Suprapubic skin (tissue), 4 donors: ENCODE data around the gene AGTR2. TPM values are rescaled to one million over a fixed set of nuclear protein-coding genes. Genes with fewer than 3 reads are reported as not detected.
"Not testable (repeated sequence)": the region's sequence is repeated elsewhere in the genome, so short reads cannot be mapped to it uniquely, and the experiment has no call there.

Experiments used
- DNase-seq, 2 donors: peaks; one replicate each; pipeline ENCODE4 v3.0.0-alpha.2; 2019; ENCODE audit warnings: low spot score in 2 of 2
- H3K27ac ChIP-seq: fragments of 200-600 bp; sonication (generic); one replicate; pipeline ENCODE4 v1.5.1; 2019
- H3K27me3 ChIP-seq: fragments of 200-600 bp; sonication (generic); one replicate; pipeline ENCODE4 v1.5.1; 2019
- H3K36me3 ChIP-seq: fragments of 200-600 bp; sonication (generic); one replicate; pipeline ENCODE4 v1.5.1; 2019
- H3K4me1 ChIP-seq: fragments of 200-600 bp; sonication (generic); one replicate; pipeline ENCODE4 v1.5.1; 2019
- H3K4me3 ChIP-seq: fragments of 200-600 bp; sonication (generic); one replicate; pipeline ENCODE4 v1.5.1; 2019; ENCODE audit warnings: mild to moderate bottlenecking
- H3K9me3 ChIP-seq: fragments of 200-600 bp; sonication (generic); one replicate; pipeline ENCODE4 v1.5.1; 2019
- CTCF ChIP-seq, 2 donors: fragments of 200-600 bp in 1 of 2; fragments of 450-650 bp in 1 of 2; sonication (generic) in 1 of 2; IDR thresholded peaks; one replicate each; pipeline ENCODE4 v1.5.1; 2016 to 2019; ENCODE audit warnings: antibody characterized with exemption in 2 of 2, mild to moderate bottlenecking in 1 of 2, moderate library complexity in 1 of 2
- EP300 ChIP-seq: sonication (generic); formaldehyde crosslinking; IDR thresholded peaks from one replicate; pipeline ENCODE4 v1.6.1; 2017; ENCODE audit warnings: antibody characterized with exemption
- POLR2A ChIP-seq, 2 donors: fragments of 450-650 bp; IDR thresholded peaks; one replicate each; pipeline ENCODE4 v1.6.1; 2017; ENCODE audit warnings: antibody characterized with exemption in 2 of 2, mild to moderate bottlenecking in 2 of 2, moderate library complexity in 2 of 2
- POLR2AphosphoS5 ChIP-seq, 3 donors: sonication (generic); formaldehyde crosslinking; IDR thresholded peaks; one replicate each; pipeline ENCODE4 v1.6.1; 2017; ENCODE audit warnings: antibody characterized with exemption in 3 of 3
- WGBS: methylation state at CpG from one replicate; pipeline ENCODE4 v1.1.5; 2018; 5-methylcytosine and 5-hydroxymethylcytosine counted together
- total RNA-seq, 4 donors: library from RNA; depleted of rRNA; stranded (reverse); fragments of >200 nt; gene quantifications; one replicate each; pipeline ENCODE4 v1.1.0, GENCODE V29; 2016

The AGTR2 gene
- not detected for total RNA-seq

- Histone ChIP-seq H3K4me1 (no peaks in the 10 kb centered on the region), H3K27ac (no peak within 1 kb of the TSS), H3K27me3 (no peaks in the 10 kb centered on the region), H3K36me3 (no peaks in the 10 kb centered on the region), H3K4me3 (no peak within 1 kb of the TSS), H3K9me3 (no peaks in the 10 kb centered on the region)
- TF ChIP-seq CTCF (IDR thresholded peaks at IDR 0.05) (no peak), POLR2A (IDR thresholded peaks at IDR 0.05) (no peak), EP300 (no peak), POLR2AphosphoS5 (IDR thresholded peaks at IDR 0.05) (no peak)
- DNase-seq = no peak
- WGBS = 51% methylated on average over 3 of the region's 3 CpGs
These were observed at the start of gene AGTR2 for GRCh38 chrX:116170511-116170910. Gene AGTR2, plus strand, starts transcription at chrX:116170744. Its CDS starts 1,537 bp downstream, at chrX:116172281.

GRCh38 chrX:116135277-116135676 lies 35.3 kb upstream of the AGTR2 start:
- WGBS = 73% methylated on average over 1 of the region's 1 CpG
- Histone ChIP-seq H3K9me3 (no peaks in the 10 kb centered on the region), H3K4me3 (no peak overlapping the region), H3K27me3 (no peaks in the 10 kb centered on the region), H3K4me1 (no peaks in the 10 kb centered on the region), H3K36me3 (no peaks in the 10 kb centered on the region), H3K27ac (no peak overlapping the region)
- DNase-seq = no peak
- no peak for TF ChIP-seq CTCF (IDR thresholded peaks at IDR 0.05)
- TF ChIP-seq POLR2A (IDR thresholded peaks at IDR 0.05) = no peak
- TF ChIP-seq EP300 = no peak
- TF ChIP-seq POLR2AphosphoS5 (IDR thresholded peaks at IDR 0.05) = no peak

GRCh38 chrX:116141270-116141669 lies 29.3 kb upstream of the AGTR2 start:
- not testable (repeated sequence) for H3K9me3 ChIP-seq, H3K4me1 ChIP-seq, H3K4me3 ChIP-seq, H3K27ac ChIP-seq, H3K27me3 ChIP-seq, H3K36me3 ChIP-seq, DNase-seq
- 88% methylated on average over 1 of the region's 1 CpG for WGBS

- TF ChIP-seq EP300 (no peak), POLR2A (IDR thresholded peaks at IDR 0.05) (no peak), POLR2AphosphoS5 (IDR thresholded peaks at IDR 0.05) (no peak), CTCF (IDR thresholded peaks at IDR 0.05) (no peak)
These were observed 27.6 kb upstream of the AGTR2 start for GRCh38 chrX:116142976-116143375.

GRCh38 chrX:116172976-116173375 lies 2.4 kb downstream of the AGTR2 start:
- Histone ChIP-seq H3K27me3 (no peaks in the 10 kb centered on the region), H3K4me1 (no peaks in the 10 kb centered on the region), H3K36me3 (no peaks in the 10 kb centered on the region), H3K9me3 (no peaks in the 10 kb centered on the region), H3K27ac (no peak overlapping the region), H3K4me3 (no peak overlapping the region)
- no peak for DNase-seq
- no peak for TF ChIP-seq CTCF (IDR thresholded peaks at IDR 0.05)
- TF ChIP-seq POLR2AphosphoS5 (IDR thresholded peaks at IDR 0.05) = no peak
- no peak for TF ChIP-seq EP300
- TF ChIP-seq POLR2A (IDR thresholded peaks at IDR 0.05) = no peak
- WGBS = 64% methylated on average over 9 of the region's 9 CpGs

More at GRCh38 chrX:116142976-116143375, 27.6 kb upstream of the AGTR2 start:
- no peaks in the 10 kb centered on the region for H3K9me3 ChIP-seq
- H3K4me1 ChIP-seq = no peaks in the 10 kb centered on the region
- WGBS = 34% methylated on average over 2 of the region's 2 CpGs
- no peaks in the 10 kb centered on the region for H3K36me3 ChIP-seq
- DNase-seq = no peak
- no peaks in the 10 kb centered on the region for H3K27me3 ChIP-seq
- no peak overlapping the region for H3K4me3 ChIP-seq
- H3K27ac ChIP-seq = no peak overlapping the region

GRCh38 chrX:116181300-116181699 lies 10.8 kb downstream of the AGTR2 start:
- TF ChIP-seq POLR2AphosphoS5 (IDR thresholded peaks at IDR 0.05) (no peak), EP300 (no peak), POLR2A (IDR thresholded peaks at IDR 0.05) (no peak), CTCF (IDR thresholded peaks at IDR 0.05) (no peak)
- Histone ChIP-seq H3K36me3 (no peaks in the 10 kb centered on the region), H3K27ac (no peak overlapping the region), H3K27me3 (no peaks in the 10 kb centered on the region), H3K4me3 (no peak overlapping the region), H3K4me1 (no peaks in the 10 kb centered on the region), H3K9me3 (no peaks in the 10 kb centered on the region)
- 55% methylated on average over 1 of the region's 1 CpG for WGBS
- DNase-seq = no peak
